ENCODE results near the gene ECSIT.

Gene ECSIT

GRCh38 chr19:11499890-11500420 lies 29.0 kb downstream of the ECSIT start:
- DNase-seq: no peak

- DNase-seq: no peak
These were observed 29.7 kb downstream of the ECSIT start for GRCh38 chr19:11499220-11499726.

- DNase-seq: peak; percentile 33
These were observed 32.4 kb downstream of the ECSIT start for GRCh38 chr19:11496391-11497163.

DNA sequence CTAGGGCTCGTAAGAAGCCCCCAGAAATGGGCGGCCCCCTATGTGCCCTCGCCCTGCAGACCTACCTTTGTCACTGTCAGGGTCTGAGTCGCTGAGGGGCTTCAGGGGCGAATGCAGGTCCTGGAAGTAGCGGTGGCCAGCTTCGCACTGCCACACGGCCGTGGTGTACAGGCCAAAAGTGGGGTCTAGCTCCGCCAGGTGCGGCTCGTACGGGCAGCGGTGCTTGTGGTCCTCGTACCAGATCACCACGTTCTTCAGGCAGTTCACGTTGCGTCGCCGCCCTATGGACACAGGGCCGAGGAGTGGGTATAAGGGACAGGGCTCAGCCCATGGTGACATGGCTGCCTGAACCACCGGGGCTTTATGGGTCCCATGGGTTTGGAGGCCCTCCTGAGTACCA lies 33.0 kb downstream of the ECSIT start:
- no peak for DNase-seq

DNA sequence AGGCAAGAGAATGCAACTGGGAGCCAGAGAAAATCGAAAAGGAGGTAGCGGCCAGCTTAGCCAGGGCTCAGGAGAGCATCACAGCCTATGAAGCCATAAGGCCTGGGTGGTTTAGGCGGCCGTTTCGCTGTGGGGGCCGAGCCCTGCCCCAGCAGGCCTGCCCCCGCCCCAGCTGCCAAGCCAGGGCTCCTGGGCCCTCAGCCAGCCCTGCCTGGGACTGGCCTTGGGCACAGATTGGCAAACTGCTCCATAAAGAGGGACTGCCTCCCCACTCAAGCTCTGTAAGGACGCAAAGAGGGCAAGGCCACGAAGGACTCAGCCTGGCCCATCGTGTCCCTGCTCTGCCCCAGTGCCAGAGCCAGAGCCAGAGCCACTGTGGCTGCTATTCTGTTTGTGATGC lies 33.5 kb downstream of the ECSIT start:
- no peak for DNase-seq

- no peak for DNase-seq
These were observed 34.2 kb downstream of the ECSIT start for GRCh38 chr19:11494634-11495285.

DNA sequence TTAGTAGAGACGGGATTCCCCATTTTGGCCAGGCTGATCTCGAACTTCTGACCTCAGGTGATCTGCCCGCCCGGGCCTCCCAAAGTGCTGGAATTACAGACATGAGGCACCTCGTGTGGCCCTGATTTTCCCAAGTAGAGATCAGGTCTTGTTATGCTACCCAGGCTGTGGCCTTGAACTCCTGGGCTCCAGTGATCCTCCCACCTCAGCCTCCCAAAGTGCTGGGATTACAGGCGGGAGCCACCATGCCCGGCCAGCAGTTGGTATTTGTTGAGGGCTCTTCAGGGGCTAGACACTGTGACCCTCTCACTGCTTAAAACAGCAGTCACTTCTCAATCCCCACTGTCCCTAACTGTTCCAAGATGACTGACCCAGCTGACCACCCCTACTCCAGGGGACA lies 39.6 kb downstream of the ECSIT start:
- no peak for DNase-seq

DNA sequence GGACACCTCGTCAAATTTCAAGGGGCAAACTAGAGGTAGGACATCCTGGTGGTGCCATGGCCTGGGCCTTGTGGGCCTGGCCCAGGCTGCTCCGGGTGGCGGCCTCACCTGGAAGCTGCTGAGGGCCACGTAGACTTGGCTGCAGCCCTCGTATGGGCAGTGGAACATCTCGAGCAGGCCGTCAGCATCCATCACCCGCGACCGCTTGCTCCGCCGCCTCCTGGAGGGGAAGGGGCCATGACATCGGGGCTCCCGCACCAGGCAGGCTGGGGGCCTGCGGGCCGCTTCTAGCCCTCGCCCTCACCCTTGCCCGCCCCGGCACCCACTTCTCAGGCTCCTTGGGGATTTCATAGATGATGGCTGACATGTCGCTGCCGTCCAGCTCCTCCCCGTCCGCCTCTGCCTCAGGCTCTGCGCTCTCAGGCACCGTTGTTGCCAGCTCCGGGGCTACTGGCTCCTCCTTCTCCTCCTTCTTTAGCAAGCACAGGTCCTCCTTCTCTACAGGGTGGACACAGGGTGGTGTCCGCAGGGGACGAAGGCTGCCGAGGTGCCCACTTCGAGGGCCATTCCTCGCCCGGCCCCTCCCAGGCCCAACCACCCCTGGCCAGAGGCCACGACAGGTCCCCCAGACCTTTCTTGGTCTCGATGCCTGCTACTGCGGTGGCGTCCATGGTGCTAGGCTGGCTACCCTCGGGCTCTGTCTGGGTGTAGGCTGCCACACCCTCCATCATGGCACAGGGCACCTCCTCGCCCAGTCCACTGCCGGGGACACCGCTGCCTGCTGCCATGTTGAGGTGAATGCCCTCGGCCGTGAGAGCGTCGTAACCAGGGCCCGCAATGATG lies 42.1 kb downstream of the ECSIT start:
- no peak for DNase-seq

DNA sequence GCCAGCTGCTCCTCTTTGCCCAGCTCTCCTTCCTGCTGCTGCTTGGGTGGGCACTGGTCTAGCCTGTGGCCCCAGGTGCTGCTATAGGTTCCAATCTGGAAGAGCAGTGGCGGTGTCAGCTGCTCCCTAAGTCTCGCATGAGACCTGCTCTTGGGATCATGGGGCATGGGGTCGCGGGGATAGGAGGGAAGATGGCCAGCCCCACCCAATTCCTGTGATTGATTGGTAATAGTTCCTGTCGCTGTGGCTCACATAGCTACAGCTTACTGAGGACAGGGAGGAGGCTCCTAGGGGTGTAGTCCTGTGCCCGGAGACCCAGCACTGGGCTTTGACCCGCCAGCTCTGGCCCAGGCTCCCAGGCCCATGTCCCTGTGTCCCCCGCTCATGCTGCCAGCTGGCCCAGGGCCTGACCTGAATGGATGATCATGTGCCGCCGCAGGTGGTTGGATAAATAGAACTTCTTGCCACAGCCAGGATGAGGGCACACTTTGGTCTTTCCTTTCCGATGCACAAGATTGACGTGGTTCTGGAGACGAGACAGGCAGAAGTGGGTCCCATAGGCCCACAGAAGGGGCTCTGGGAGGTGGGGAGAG lies 43.6 kb downstream of the ECSIT start:
- DNase-seq: no peak

- DNase-seq: no peak
These were observed 45.4 kb downstream of the ECSIT start for GRCh38 chr19:11483366-11484111.

DNA sequence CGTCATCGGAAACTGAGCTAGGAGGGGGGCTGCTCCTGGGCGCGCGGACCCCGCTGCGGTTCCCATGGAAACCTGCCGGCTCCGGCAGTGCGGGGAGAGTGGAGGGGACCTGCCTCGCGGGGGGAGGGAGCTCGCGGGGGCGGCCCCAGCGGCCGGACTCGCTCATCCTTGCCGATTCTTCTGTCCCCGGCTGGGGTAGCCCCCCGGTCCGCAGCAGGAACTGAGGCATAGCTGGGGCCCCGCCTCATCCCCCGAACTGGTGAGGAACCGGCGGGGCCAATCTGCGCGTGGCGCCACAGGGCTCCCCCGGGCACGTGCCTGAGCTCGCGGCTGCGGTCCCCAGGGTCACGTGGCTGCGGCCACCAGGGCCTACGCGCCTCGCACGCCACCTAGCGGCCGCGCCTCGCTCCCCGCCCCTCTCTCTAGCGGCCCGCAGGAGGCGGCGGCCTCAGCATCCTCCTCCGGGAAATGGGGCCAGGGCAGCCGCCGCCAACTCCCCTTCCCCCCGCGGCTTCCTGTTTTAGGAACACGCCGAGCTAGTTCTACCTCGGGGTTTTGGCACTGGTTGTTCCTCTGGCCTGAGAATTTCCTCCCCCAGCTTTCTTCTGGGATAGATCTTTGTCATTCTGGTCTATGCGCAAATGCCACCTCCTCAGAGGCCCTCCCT lies 46.4 kb downstream of the ECSIT start:
- DNase-seq: peak; percentile 82

GRCh38 chr19:11481534-11482383 lies 47.2 kb downstream of the ECSIT start:
- DNase-seq: peak; percentile 56

DNA sequence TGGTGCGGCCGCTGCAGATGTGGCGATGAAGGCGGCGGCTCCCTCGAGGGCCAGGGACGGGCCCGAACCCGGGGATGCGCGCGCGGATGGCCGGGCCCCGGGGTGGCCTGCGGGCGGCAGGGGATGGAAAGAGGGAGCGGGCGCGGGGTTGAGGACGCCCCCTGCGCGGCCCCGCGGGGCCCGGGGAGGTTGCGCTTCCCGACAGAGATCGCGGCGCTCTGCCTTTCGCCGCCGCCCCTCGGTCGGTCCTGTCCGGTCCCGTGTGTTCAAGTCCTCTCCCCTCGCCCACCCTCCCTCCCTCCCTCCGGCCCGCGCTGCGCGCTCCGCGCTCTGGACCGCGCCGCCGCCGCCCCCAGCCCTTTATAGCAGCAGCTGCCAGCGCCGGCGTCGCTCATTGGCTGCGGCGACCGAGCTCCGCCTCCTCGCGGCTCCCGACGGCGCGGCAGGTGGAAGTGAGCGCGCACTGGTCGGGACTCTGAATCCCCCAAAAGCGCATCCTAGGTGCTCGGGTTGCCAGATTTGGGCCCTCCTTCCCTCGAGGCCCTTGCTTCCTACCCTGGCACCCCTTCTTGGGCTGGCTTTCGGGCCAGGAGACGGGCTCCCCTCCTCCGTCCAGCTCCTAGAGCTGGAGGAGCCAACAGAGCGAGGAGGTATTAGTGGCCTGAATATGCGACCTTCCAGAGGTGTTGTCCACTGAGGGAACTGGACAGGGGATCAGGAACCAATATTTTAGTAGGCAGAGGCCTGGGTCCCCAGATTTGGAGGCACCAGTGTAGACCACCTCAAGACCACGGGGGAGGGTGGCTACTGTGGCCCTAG lies 48.0 kb downstream of the ECSIT start, which contains the start of gene ELAVL3:
Gene ELAVL3 (minus strand): TSS at position 332 of the 819 bp plus-strand sequence. CDS start 438 bp downstream, outside the sequence.
- no peak for DNase-seq

DNA sequence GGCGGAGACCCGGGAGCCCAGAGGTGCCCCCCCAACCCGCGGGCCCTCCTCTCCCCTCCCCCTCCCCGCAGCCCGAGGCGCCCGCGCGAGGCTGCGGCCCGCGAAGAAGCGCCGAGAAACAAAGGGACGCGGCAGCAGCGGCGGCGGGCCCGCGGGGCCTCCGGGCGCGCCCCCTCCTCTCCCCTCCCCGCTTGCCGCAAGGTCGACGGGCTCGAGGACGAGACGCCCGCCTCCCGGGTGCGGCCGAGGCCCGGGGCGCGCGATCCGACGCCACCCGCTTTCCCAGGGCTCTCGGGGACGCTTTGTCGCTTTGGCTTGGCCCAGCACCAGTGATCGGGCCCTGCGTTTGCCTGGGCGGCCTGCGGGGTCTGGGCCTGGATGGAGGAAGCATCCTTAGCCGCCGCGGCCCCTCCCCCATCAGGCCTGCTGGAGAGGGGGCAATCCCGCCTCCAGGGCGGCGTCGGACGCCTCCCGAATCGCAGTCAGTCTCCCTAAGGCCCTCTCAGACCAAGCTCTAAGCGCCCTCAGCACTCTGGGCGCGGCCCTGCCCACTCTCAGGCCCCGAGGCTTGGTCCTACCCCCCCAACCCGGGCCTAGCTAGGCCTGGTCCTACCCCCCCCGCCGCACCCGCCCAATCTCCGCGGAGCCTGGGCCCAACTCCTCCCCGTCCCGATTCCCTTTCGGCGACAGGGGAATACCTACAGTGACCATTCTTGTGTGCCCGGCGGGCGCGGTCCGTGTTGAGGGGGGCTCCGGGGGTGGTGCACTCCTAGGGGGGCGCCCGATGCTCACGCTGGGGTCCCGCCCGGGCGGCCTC lies 48.8 kb downstream of the ECSIT start:
- no peak for DNase-seq

GRCh38 chr19:11479090-11479897 lies 49.6 kb downstream of the ECSIT start:
- no peak for DNase-seq

- DNase-seq: no peak
These were observed 50.5 kb downstream of the ECSIT start for GRCh38 chr19:11478167-11479089.

Data from central memory CD4-positive, alpha-beta T cell (primary cell).